Astrocyte (in vitro differentiated cells and primary cell): ENCODE data around the gene GNB1.

Experiments
- CTCF ChIP-seq: IDR thresholded peaks from 2 replicates; pipeline ENCODE4 v1.5.1; 2011; ENCODE audit warnings: low read depth, mild to moderate bottlenecking, inconsistent platforms, low read length, moderate library complexity; ENCODE audit not compliant: insufficient read depth
- EZH2 ChIP-seq: IDR thresholded peaks from 2 replicates; pipeline ENCODE4 v1.6.1; 2012; ENCODE audit warnings: mild to moderate bottlenecking, low read length, inconsistent platforms; ENCODE audit not compliant: insufficient read depth

DNA sequence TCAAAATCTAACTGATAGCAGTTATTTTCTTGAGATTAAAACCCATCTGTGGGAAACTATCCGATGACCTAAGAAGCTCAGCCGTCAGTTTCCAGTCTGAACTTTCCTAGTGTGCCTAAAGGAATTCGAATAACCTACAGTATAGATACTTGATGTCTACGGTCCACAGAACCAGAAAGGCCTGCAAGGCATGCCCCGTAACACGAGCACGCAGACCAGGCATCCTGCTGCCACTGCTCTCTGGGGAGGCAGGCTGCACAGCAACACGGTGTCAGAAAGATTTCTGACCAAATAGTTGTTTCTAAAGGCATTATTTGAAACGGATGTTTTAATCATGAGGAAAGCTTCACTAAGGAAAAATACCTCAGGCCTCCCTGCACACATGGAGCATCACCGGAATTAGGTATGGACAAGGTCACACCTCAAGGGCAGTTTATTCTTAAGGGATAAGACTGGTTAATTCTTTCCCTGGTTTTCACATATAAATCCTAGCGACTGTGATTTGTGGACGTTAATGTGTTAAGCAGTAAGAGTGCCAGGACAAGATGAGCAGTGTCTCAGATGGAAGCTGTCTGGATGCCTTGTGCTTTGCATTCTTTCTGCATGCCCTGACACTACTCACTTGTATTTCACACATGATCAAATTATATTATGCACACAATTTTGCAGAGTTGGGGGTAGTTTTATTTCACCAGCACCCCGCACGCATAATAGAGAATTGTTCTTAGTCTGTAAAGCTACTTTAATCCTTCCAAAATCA, 63.6 kb downstream of the GNB1 start:
- TF ChIP-seq CTCF (no peak), EZH2 (no peak)
